ENCODE data around the gene PCBP1.

The PCBP1 gene

GRCh38 chr2:70115646-70116442 lies 28.6 kb downstream of the PCBP1 start:
- no peak for DNase-seq
- ChIA-PET CTCF (interaction anchor here (0.7 to 1.9 kb wide), 5 partner anchors 9 to 25 kb away, joined by 3 to 11 read pairs (median 6); no protein-coding TSS in a partner anchor), POLR2A (interaction anchor here (0.5 to 1.3 kb wide), 4 partner anchors 9 to 60 kb away, joined by 3 to 12 read pairs (median 5); no protein-coding TSS in a partner anchor)
- H3K4me3 ChIP-seq (ENCODE audit: control insufficient read depth in 1 of 7, extremely low read depth in 1 of 7, insufficient read depth in 4 of 7, low read depth in 2 of 7, low read length in 6 of 7): peak overlapping the region in 3 of 7 experiments; percentile 4 to 50 (median 30)
- no peaks in the 10 kb centered on the region for H3K27me3 ChIP-seq (replicated peaks in 2 of 5; ENCODE audit: control insufficient read depth in 4 of 5, insufficient read depth in 5 of 5, low read length in 4 of 5)
- 49% methylated on average over 8 of the region's 8 CpGs for WGBS (ENCODE audit: insufficient coverage)
- H3K9me3 ChIP-seq (ENCODE audit: control extremely low read depth in 1 of 5, control insufficient read depth in 4 of 5, insufficient read depth in 2 of 5, low read depth in 1 of 5, low read length in 4 of 5): no peaks in the 10 kb centered on the region
- H3K36me3 ChIP-seq (ENCODE audit: control insufficient read depth in 4 of 4, insufficient read depth in 4 of 4, low read length in 3 of 4): no peaks in the 10 kb centered on the region
- peak overlapping the region in 1 of 2 experiments; percentile 21 for H3K27ac ChIP-seq (ENCODE audit: insufficient read depth in 1 of 2, low read depth in 1 of 2, low read length in 2 of 2, poor library complexity in 1 of 2, severe bottlenecking in 2 of 2)
- H3K4me1 ChIP-seq (ENCODE audit: control extremely low read depth in 1 of 4, control insufficient read depth in 4 of 4, insufficient read depth in 4 of 4, low read length in 3 of 4): peaks cover 6 to 48% (median 10%) of the 10 kb centered on the region in 4 experiments

- DNase-seq: no peak
- ChIA-PET CTCF (interaction anchor here (0.9 to 1.6 kb wide), 2 partner anchors 11 to 23 kb away, joined by 3 to 6 read pairs; no protein-coding TSS in a partner anchor), POLR2A (interaction anchor here (0.6 kb wide), 1 partner anchor 18 kb away, joined by 4 read pairs; no protein-coding TSS in a partner anchor)
- Histone ChIP-seq H3K4me1 (ENCODE audit: control extremely low read depth in 1 of 4, control insufficient read depth in 4 of 4, insufficient read depth in 4 of 4, low read length in 3 of 4) (peaks cover 13 to 52% (median 18%) of the 10 kb centered on the region in 4 experiments), H3K27ac (ENCODE audit: insufficient read depth in 1 of 2, low read depth in 1 of 2, low read length in 2 of 2, poor library complexity in 1 of 2, severe bottlenecking in 2 of 2) (no peak overlapping the region), H3K27me3 (replicated peaks in 2 of 5; ENCODE audit: control insufficient read depth in 4 of 5, insufficient read depth in 5 of 5, low read length in 4 of 5) (no peaks in the 10 kb centered on the region), H3K9me3 (ENCODE audit: control extremely low read depth in 1 of 5, control insufficient read depth in 4 of 5, insufficient read depth in 2 of 5, low read depth in 1 of 5, low read length in 4 of 5) (no peaks in the 10 kb centered on the region), H3K36me3 (ENCODE audit: control insufficient read depth in 4 of 4, insufficient read depth in 4 of 4, low read length in 3 of 4) (no peaks in the 10 kb centered on the region), H3K4me3 (ENCODE audit: control insufficient read depth in 1 of 7, extremely low read depth in 1 of 7, insufficient read depth in 4 of 7, low read depth in 2 of 7, low read length in 6 of 7) (no peak overlapping the region)
- WGBS (ENCODE audit: insufficient coverage): 100% methylated on average over 1 of the region's 2 CpGs
Observed at GRCh38 chr2:70116936-70117552, 29.8 kb downstream of the PCBP1 start.

- 50% methylated on average over 3 of the region's 4 CpGs for WGBS (ENCODE audit: insufficient coverage)
- ChIA-PET POLR2A (interaction anchor here (0.9 kb wide), 1 partner anchor 24 kb away, joined by 3 read pairs; no protein-coding TSS in a partner anchor), CTCF (interaction anchor here (1.4 kb wide), 1 partner anchor 13 kb away, joined by 3 read pairs; no protein-coding TSS in a partner anchor)
Observed at GRCh38 chr2:70118798-70119454, 31.6 kb downstream of the PCBP1 start.

GRCh38 chr2:70121627-70122372 lies 34.5 kb downstream of the PCBP1 start:
- CTCF ChIA-PET: interaction anchor here (0.8 to 4.3 kb wide), 10 partner anchors 9 to 557 kb away, joined by 3 to 28 read pairs (median 6); no protein-coding TSS in a partner anchor

More at GRCh38 chr2:70118798-70119454, 31.6 kb downstream of the PCBP1 start:
- H3K36me3 ChIP-seq (ENCODE audit: control insufficient read depth in 4 of 4, insufficient read depth in 4 of 4, low read length in 3 of 4): no peaks in the 10 kb centered on the region
- DNase-seq: no peak
- peaks cover 20 to 65% (median 28%) of the 10 kb centered on the region in 4 experiments for H3K4me1 ChIP-seq (ENCODE audit: control extremely low read depth in 1 of 4, control insufficient read depth in 4 of 4, insufficient read depth in 4 of 4, low read length in 3 of 4)
- H3K27me3 ChIP-seq (replicated peaks in 2 of 5; ENCODE audit: control insufficient read depth in 4 of 5, insufficient read depth in 5 of 5, low read length in 4 of 5): no peaks in the 10 kb centered on the region
- no peak overlapping the region for H3K4me3 ChIP-seq (ENCODE audit: control insufficient read depth in 1 of 7, extremely low read depth in 1 of 7, insufficient read depth in 4 of 7, low read depth in 2 of 7, low read length in 6 of 7)
- no peaks in the 10 kb centered on the region for H3K9me3 ChIP-seq (ENCODE audit: control extremely low read depth in 1 of 5, control insufficient read depth in 4 of 5, insufficient read depth in 2 of 5, low read depth in 1 of 5, low read length in 4 of 5)
- no peak overlapping the region for H3K27ac ChIP-seq (ENCODE audit: insufficient read depth in 1 of 2, low read depth in 1 of 2, low read length in 2 of 2, poor library complexity in 1 of 2, severe bottlenecking in 2 of 2)

DNA sequence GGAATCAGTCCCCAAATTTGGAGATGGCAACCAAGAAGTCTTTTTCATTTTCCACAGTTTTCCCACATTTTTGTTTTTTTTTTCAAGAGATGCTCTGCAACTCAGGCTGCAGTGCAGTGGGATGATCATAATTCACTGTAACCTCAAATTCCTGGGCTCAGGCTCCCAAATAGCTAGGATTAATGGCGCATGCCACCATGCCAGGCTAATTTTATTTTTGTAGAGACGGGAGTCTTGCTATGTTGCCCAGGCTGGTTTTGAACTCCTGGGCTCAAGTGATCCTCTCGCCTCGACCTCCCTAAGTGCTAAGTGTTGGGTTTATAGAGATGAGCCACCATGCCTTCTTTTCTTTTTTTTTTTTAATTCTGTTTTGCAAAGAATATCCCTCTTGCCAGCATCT lies 35.2 kb downstream of the PCBP1 start:
- 86% methylated on average over 2 of the region's 4 CpGs for WGBS (ENCODE audit: insufficient coverage)
- no peaks in the 10 kb centered on the region for H3K9me3 ChIP-seq (ENCODE audit: control extremely low read depth in 1 of 5, control insufficient read depth in 4 of 5, insufficient read depth in 2 of 5, low read depth in 1 of 5, low read length in 4 of 5)
- no peak overlapping the region for H3K27ac ChIP-seq (ENCODE audit: insufficient read depth in 1 of 2, low read depth in 1 of 2, low read length in 2 of 2, poor library complexity in 1 of 2, severe bottlenecking in 2 of 2)
- no peak for DNase-seq
- POLR2A ChIA-PET: interaction anchor here (1.0 to 1.3 kb wide), 2 partner anchors 11 to 27 kb away, joined by 3 to 4 read pairs; no protein-coding TSS in a partner anchor
- CTCF ChIA-PET: interaction anchor here (0.8 to 4.3 kb wide), 9 partner anchors 9 to 558 kb away, joined by 3 to 28 read pairs (median 6); no protein-coding TSS in a partner anchor
- no peaks in the 10 kb centered on the region for H3K36me3 ChIP-seq (ENCODE audit: control insufficient read depth in 4 of 4, insufficient read depth in 4 of 4, low read length in 3 of 4)
- H3K4me1 ChIP-seq (ENCODE audit: control extremely low read depth in 1 of 4, control insufficient read depth in 4 of 4, insufficient read depth in 4 of 4, low read length in 3 of 4): peaks cover 23 to 80% (median 54%) of the 10 kb centered on the region in 4 experiments
- H3K4me3 ChIP-seq (ENCODE audit: control insufficient read depth in 1 of 7, extremely low read depth in 1 of 7, insufficient read depth in 4 of 7, low read depth in 2 of 7, low read length in 6 of 7): no peak overlapping the region
- H3K27me3 ChIP-seq (replicated peaks in 2 of 5; ENCODE audit: control insufficient read depth in 4 of 5, insufficient read depth in 5 of 5, low read length in 4 of 5): no peaks in the 10 kb centered on the region

More at GRCh38 chr2:70121627-70122372, 34.5 kb downstream of the PCBP1 start:
- H3K27me3 ChIP-seq (replicated peaks in 2 of 5; ENCODE audit: control insufficient read depth in 4 of 5, insufficient read depth in 5 of 5, low read length in 4 of 5): no peaks in the 10 kb centered on the region
- 72% methylated on average over 3 of the region's 6 CpGs for WGBS (ENCODE audit: insufficient coverage)
- DNase-seq: no peak
- H3K9me3 ChIP-seq (ENCODE audit: control extremely low read depth in 1 of 5, control insufficient read depth in 4 of 5, insufficient read depth in 2 of 5, low read depth in 1 of 5, low read length in 4 of 5): no peaks in the 10 kb centered on the region
- H3K4me1 ChIP-seq (ENCODE audit: control extremely low read depth in 1 of 4, control insufficient read depth in 4 of 4, insufficient read depth in 4 of 4, low read length in 3 of 4): peaks cover 21 to 79% (median 47%) of the 10 kb centered on the region in 4 experiments
- H3K27ac ChIP-seq (ENCODE audit: insufficient read depth in 1 of 2, low read depth in 1 of 2, low read length in 2 of 2, poor library complexity in 1 of 2, severe bottlenecking in 2 of 2): peak overlapping the region; percentile 0 to 61
- H3K4me3 ChIP-seq (ENCODE audit: control insufficient read depth in 1 of 7, extremely low read depth in 1 of 7, insufficient read depth in 4 of 7, low read depth in 2 of 7, low read length in 6 of 7): no peak overlapping the region
- POLR2A ChIA-PET: interaction anchor here (1.0 to 1.3 kb wide), 2 partner anchors 12 to 27 kb away, joined by 3 to 4 read pairs; no protein-coding TSS in a partner anchor
- H3K36me3 ChIP-seq (ENCODE audit: control insufficient read depth in 4 of 4, insufficient read depth in 4 of 4, low read length in 3 of 4): no peaks in the 10 kb centered on the region

All from common myeloid progenitor, CD34-positive (primary cell).